Stimulated activated CD4-positive, alpha-beta T cell treated with anti-CD3 and anti-CD28 coated beads, Interleukin-2, amount 100 ng/mL, for 24 hours (primary cell): ENCODE results near the gene C2orf42.
A peak's percentile ranks its signal among the peaks of the same experiment; 100 is the strongest.
"Not testable (repeated sequence)": the region's sequence is repeated elsewhere in the genome, so short reads cannot be mapped to it uniquely, and the experiment has no call there.

Source experiments
- DNase-seq, 2 donors: peaks; one replicate each; pipeline ENCODE4 v3.0.0-alpha.2; 2020

C2orf42 gene

GRCh38 chr2:70169654-70170245, 21.1 kb downstream of the C2orf42 start:
- DNase-seq, result not testable (repeated sequence)

- DNase-seq, result no peak
Measured at GRCh38 chr2:70161069-70161534, 29.7 kb downstream of the C2orf42 start.

DNA sequence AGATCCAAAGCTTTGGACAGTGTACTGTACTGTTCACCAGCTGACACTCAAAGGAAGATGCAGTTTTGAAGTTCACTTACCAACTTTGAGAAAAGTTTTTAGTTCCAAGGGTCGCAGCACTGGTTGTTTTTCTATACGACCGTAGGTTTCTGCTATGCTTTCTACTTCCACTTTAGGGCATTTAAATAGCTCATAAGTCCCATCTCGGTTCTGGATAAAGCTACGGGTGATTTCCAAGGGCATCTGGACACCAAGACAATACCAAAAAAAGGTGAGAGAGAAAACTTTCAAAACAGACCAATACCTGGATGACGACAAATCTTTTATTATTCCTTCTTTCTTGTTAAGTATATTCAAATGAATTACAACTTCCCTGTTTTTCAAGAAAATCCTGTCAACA, 30.3 kb downstream of the C2orf42 start:
- no peak for DNase-seq

DNA sequence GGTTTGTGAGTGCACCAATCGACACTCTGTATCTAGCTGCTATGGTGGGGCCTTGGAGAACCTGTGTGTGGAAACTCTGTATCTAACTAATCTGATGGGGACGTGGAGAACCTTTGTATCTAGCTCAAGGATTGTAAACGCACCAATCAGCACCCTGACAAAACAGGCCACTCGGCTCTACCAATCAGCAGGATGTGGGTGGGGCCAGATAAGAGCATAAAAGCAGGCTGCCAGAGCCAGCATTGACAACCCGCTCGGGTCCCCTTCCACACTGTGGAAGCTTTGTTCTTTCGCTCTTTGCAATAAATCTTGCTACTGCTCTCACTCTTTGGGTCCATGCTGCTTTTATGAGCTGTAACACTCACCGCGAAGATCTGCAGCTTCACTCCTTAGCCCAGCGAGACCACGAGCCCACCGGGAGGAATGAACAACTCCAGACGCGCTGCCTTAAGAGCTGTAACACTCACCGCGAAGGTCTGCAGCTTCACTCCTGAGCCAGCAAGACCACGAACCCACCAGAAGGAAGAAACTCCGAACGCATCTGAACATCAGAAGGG, 41.6 kb downstream of the C2orf42 start:
- DNase-seq, result not testable (repeated sequence)

DNA sequence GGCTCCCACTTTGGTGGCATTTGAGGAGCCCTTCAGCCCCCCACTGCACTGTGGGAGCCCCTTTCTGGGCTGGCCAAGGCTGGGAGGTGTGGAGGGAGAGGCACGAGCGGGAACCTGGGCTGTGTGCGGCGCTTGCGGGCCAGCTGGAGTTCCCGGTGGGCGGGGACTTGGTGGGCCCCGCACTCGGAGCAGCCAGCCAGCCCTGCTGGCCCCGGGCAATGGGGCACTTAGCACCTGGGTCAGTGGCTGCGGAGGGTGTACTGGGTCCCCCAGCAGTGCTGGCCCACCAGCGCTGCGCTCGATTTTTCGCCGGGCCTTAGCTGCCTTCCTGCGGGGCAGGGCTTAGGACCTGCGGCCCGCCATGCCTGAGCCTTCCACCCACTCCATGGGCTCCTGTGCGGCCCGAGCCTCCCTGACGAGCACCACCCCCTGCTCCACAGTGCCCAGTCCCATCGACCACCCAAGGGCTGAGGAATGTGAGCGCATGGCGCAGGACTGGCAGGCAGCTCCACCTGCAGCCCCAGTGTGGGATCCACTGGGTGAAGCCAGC, 42.5 kb downstream of the C2orf42 start:
- DNase-seq, result not testable (repeated sequence)

- DNase-seq, result no peak
Measured at GRCh38 chr2:70145851-70146739, 44.7 kb downstream of the C2orf42 start.

DNA sequence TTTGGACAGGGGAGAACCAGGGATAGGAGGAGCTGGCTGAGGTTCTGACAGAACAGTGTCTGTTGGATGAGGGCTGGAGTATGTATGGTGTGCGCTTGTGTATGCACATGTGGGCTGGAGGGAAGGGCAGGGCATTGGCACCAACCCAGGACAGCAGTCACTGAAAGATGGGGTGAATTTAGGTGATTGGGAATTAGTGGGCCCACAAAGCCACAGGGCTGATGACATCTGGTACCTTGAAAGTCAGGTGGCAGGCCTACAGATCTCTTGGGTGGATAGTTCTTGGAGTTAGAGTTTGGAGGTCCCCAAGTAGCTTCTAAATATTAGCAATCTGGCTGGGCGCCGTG, 45.7 kb downstream of the C2orf42 start:
- no peak for DNase-seq

- DNase-seq, result no peak
Measured at GRCh38 chr2:70144443-70145143, 46.2 kb downstream of the C2orf42 start.

GRCh38 chr2:70143314-70144150, 47.3 kb downstream of the C2orf42 start:
- peak; percentile 47 to 52 for DNase-seq

DNA sequence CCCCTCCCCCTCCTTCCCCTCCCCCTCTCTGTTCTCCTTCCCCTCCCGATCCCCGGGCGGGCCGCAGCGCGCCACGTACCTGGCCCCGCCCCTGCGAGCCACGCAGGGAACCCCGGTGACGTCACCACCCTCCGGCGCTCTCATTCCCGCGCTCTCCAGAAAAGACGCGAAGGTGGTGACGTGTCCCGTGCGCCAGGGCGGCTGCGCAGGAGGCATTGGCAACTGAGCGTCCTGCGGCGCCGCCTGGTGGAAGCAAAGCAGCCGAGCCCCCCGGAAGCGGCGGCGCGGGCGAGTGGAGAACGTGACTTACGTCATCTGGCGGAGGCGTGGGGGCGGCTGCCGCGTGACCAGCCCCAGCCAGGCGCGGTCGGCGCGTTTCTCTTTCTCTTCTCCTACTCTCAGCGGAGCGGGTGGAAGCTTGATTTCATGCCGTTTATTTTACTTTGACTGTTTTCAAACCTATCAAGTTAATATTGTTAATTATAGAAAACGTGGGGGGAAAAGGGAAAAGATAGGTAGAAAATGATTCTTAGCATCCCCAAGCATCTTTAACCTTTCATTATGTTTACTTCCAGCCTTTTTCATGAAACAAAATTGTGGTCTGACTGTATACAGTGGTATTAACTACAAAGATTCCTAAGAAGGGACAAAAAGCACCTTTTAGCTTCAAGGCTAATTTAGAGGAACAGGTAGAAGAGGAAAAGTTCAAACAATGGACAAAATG, 48.1 kb downstream of the C2orf42 start:
- DNase-seq, result peak; percentile 99 to 100

DNA sequence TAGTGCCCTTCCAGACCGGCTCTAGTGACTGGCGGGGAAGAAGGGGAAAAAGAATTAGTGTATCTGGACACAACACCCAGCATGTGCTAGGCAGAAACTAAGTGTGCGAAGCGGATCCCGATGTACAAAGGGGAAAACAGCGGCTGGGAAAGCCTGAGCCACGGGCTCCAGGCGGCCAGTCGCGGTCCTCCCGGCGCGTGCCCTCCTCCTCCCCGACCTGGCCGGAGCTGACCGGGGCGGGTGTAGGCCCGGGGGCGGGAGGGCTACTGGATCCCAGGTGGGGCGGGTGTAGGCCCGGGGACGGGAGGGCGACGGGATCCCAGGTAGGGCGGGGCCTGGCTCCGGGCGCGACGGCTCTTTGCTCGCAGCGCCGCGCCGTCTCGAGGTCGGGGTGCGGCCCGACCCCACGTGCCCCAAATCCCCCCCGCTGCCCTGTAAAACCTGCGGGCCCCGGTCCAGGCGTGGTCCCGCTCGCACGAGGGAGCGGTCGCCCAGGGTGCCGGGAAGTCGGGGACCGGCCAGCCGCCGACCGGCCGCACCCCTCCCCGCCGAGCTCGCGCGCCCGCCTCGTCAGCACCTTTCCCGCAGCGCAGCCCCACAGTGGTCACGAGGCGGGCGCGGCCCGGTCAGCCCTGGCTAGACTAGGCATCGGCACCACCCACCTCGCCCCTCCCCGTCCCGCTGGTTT, 48.8 kb downstream of the C2orf42 start:
- DNase-seq, result peak in 1 of 2 donors; percentile 67

- peak; percentile 61 to 66 for DNase-seq
Measured at GRCh38 chr2:70141212-70141901, 49.5 kb downstream of the C2orf42 start.

DNA sequence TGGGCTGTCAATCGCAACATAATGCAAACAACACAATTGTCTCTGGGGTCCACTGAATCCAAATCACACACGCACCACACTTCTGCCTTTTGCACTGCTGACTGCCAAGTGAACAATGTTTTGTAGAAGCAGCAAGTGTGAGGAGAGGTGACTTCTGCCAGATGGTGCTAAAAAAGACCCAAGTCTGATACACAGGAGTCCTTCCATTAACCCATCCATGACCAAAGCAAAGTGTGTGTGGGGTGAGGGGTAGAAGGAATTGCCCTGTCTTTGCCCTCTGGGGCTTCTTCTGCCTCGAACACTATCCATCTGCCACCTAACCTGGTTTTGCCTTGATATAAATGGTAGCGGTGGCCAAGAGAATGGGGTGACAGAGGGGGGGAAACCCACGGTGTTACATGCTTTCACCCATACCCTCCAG, 50.0 kb downstream of the C2orf42 start:
- no peak for DNase-seq

DNA sequence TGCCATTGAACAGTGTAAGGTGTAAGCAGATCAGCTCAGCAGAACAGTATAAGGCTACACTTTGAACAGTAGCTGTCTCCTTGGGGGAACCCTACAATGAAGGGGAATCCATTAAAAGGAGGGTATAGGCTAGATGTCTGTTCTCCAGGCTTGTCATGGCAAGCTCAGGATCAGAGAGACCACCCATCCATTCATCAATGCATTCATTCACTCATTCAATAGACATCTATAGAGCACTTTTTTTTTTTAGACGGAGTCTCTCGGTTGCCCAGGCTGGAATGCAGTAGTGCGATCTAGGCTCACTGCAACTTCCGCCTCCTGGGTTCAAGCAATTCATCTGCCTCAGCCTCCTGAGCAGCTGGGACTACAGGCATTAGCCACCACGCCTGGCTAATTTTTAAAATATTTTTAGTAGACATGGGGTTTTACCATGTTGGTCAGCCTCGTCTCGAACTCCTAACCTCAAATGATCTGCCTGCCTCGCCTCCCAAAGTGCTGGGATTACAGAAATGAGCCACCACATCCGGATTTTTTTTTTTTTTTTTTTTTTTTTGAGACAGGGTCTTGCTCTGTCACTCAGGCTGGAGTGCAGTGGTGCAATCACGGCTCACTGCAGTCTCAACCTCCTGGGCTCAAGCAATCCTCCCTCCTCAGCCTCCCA, 56.4 kb downstream of the C2orf42 start:
- DNase-seq, result not testable (repeated sequence)

DNA sequence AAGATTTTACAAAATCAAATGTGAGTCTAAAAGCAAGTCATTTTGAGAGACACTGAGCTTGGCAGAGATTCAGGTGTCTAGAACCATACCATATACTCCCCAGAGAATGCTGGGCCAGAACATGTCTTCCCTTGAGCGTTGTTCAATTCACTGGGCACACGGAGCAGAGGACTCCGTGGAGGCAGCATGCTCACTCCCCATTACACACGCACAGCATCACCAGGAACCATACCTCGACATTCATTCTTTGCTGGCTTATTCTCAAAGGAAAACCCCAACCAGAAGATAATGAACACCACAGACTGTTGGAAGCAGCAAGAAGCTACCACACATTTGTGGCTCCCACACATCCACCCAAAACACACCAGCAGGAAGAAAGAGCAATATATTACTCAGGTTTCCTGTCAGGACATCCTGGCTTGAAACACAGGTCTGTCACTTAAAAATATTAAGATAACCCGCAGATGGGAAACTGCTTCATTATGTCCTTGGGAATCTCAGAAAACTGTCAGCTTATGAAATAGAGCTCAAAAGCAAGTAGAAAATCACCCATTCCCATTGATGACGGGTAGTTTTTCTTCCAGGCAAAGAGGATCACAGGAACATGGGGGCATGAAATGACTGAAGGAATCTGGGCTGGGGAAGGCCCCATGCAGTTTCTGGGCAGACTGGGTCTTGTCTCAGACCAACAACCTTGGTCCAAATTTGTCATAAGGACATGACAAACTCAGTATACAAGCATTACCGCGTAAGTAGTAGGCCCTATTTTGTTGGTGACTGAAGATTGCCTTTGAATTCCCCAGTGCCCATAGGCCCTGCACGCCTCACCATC, 57.1 kb downstream of the C2orf42 start:
- no peak for DNase-seq

DNA sequence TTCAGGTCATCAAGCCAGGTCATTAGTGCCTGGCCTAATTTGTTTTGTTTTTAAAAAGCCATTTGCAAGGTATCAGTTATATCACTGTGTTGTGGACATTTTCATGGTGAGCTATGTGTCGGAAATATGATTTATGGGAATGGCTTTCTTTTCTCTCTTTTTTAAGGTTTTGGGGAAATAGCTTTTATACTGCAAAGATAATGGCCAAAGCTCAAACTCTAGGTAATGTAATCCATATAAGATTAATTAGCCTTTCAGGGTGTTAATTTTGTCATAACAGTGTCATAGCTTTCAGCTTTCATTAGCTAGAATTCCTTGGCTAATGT, 57.7 kb downstream of the C2orf42 start:
- no peak for DNase-seq

- peak in 1 of 2 donors; percentile 43 for DNase-seq
Measured at GRCh38 chr2:70132244-70133126, 58.3 kb downstream of the C2orf42 start.
